K562 (cell line): Measurements from ENCODE around the gene EEF1AKMT4. TPM values are rescaled to one million over a fixed set of nuclear protein-coding genes. Genes with fewer than 3 reads are reported as not detected.
A peak's percentile ranks its signal among the peaks of the same experiment; 100 is the strongest.

Experiments used
- ARNT ChIP-seq, 2 experiments: fragments of 450-650 bp; IDR thresholded peaks; 2 replicates each; pipeline ENCODE4 v1.6.1; 2016; ENCODE audit warnings: mild to moderate bottlenecking in 1 of 2
- ATF2 ChIP-seq: sonication (generic); formaldehyde crosslinking; IDR thresholded peaks from 2 replicates; pipeline ENCODE4 v1.8.1; 2022; ENCODE audit warnings: missing genetic modification reagents
- CBX1 ChIP-seq: sonication (generic); IDR thresholded peaks from 2 replicates; pipeline ENCODE4 v1.6.1; 2016; ENCODE audit warnings: antibody characterized with exemption, low read depth, mild to moderate bottlenecking
- CREM ChIP-seq: IDR thresholded peaks from 2 replicates; pipeline ENCODE4 v1.6.1; 2014; ENCODE audit warnings: antibody characterized with exemption, low read depth
- GATAD2B ChIP-seq: fragments of 450-650 bp; IDR thresholded peaks from 2 replicates; pipeline ENCODE4 v1.6.1; 2017; ENCODE audit warnings: mild to moderate bottlenecking, borderline replicate concordance
- GTF2F1 ChIP-seq: IDR thresholded peaks from 2 replicates; pipeline ENCODE4 v1.6.1; 2011; ENCODE audit warnings: low read depth, low read length, improper control_type of control experiment
- NFATC3 ChIP-seq: fragments of 450-650 bp; IDR thresholded peaks from 2 replicates; pipeline ENCODE4 v1.6.1; 2017; ENCODE audit warnings: mild to moderate bottlenecking
- NONO ChIP-seq, 2 experiments: fragments of 200-400 bp in 1 of 2; fragments of 450-650 bp in 1 of 2; formaldehyde crosslinking in 1 of 2; IDR thresholded peaks; 2 replicates each; pipeline ENCODE4 v1.6.1; 2017; ENCODE audit warnings: low read depth in 2 of 2, mild to moderate bottlenecking in 2 of 2, moderate library complexity in 2 of 2, low read length in 1 of 2
- NR1H2 ChIP-seq: sonication (generic); formaldehyde crosslinking; IDR thresholded peaks from 2 replicates; pipeline ENCODE4 v1.4.0; 2020; ENCODE audit warnings: mild to moderate bottlenecking, missing genetic modification reagents
- PHB ChIP-seq: fragments of 250-450 bp; sonication (Bioruptor Pico); IDR thresholded peaks from 2 replicates; pipeline ENCODE4 v1.5.0; 2021
- RAD51 ChIP-seq: fragments of 450-650 bp; IDR thresholded peaks from 2 replicates; pipeline ENCODE4 v1.7.1; 2016; ENCODE audit warnings: low read depth, mild to moderate bottlenecking, borderline replicate concordance
- RBBP5 ChIP-seq: fragments of 200-600 bp; sonication (generic); IDR thresholded peaks from 2 replicates; pipeline ENCODE4 v1.6.1; 2012; ENCODE audit warnings: borderline replicate concordance, mild to moderate bottlenecking, low read length, control low read depth, inconsistent platforms; ENCODE audit not compliant: insufficient read depth, poor library complexity, severe bottlenecking
- SMARCE1 ChIP-seq: fragments of 450-650 bp; IDR thresholded peaks from 2 replicates; pipeline ENCODE4 v1.7.1; 2016; ENCODE audit warnings: mild to moderate bottlenecking
- TCF7 ChIP-seq: sonication (generic); IDR thresholded peaks from 2 replicates; pipeline ENCODE4 v1.6.1; 2016; ENCODE audit warnings: antibody characterized with exemption, borderline replicate concordance
- ZBED1 ChIP-seq: IDR thresholded peaks from 2 replicates; pipeline ENCODE4 v1.6.1; 2014
- ZBTB40 ChIP-seq, 2 experiments: fragments of 450-650 bp in 1 of 2; sonication (generic) in 1 of 2; formaldehyde crosslinking in 1 of 2; IDR thresholded peaks; 2 replicates each; pipeline versions ENCODE4 v1.7.1 to v1.9.0; 2016 to 2022; ENCODE audit warnings: inconsistent platforms in 1 of 2, mild to moderate bottlenecking in 1 of 2, missing genetic modification reagents in 1 of 2
- ZBTB7A ChIP-seq: IDR thresholded peaks from 2 replicates; pipeline ENCODE4 v1.6.1; 2011; ENCODE audit warnings: low read depth, mild to moderate bottlenecking, low read length, moderate library complexity, borderline replicate concordance; ENCODE audit not compliant: control insufficient read depth
- ZNF589 ChIP-seq: fragments of 200-800 bp; sonication (Bioruptor generic); IDR thresholded peaks from 2 replicates; pipeline ENCODE4 v1.6.1; 2016; ENCODE audit warnings: low read depth, missing genetic modification characterization, missing compliant biosample characterization
- polyA plus RNA-seq, 8 experiments: library from polyadenylated mRNA; depleted of rRNA in 4 of 8; stranded (reverse) in 5 of 8; unstranded in 3 of 8; fragments of >200 nt; fragmentation: Nextera tagmentation in 2 of 8; fragmentation: Illumina TruSeq in 1 of 8; extraction: Ambion mirVana in 2 of 8; extraction: Trizol in 1 of 8; gene quantifications; 2 replicates each; pipeline versions ENCODE4 v1.2.1 to v1.2.3, GENCODE V29; 2011 to 2014; ENCODE audit warnings: inconsistent platforms in 1 of 8, missing spikeins in 1 of 8
- total RNA-seq, 7 experiments: library from RNA; depleted of rRNA in 6 of 7; stranded (reverse); fragments of >200 nt in 6 of 7; fragmentation: Illumina TruSeq in 2 of 7; extraction: Trizol in 2 of 7; gene quantifications; 2 replicates each; pipeline versions ENCODE4 v1.2.1 to v1.2.3, GENCODE V29; 2011 to 2021; ENCODE audit warnings: low replicate concordance in 1 of 7

EEF1AKMT4 gene
- total and polyA plus RNA-seq, 9 of the 15 experiments (the other 6 are each of a cell fraction or from before 2014, with no cell fraction given) = 10.3 to 49.4 (median 18.9) TPM

- TF ChIP-seq ZBTB40 (IDR thresholded peaks at IDR 0.05) = peak; percentile 92
- TF ChIP-seq ZBTB40 (CRISPR knock-in tag; IDR thresholded peaks at IDR 0.05) = no peak
- TF ChIP-seq SMARCE1 = no peak
- peak; percentile 89 for TF ChIP-seq CBX1
- peak; percentile 61 to 89; a peak in 3 of 4 replicates for TF ChIP-seq NONO (IDR thresholded peaks at IDR 0.05; ENCODE audit: low read depth in 2 of 2, low read length in 1 of 2)
- peak; percentile 97 for TF ChIP-seq RBBP5
- no peak for TF ChIP-seq ZBED1
- no peak for TF ChIP-seq ATF2 (CRISPR knock-in tag)
- peak; percentile 86 for TF ChIP-seq GTF2F1
- TF ChIP-seq PHB (CRISPR knock-in tag) = no peak
- TF ChIP-seq ARNT (IDR thresholded peaks at IDR 0.05) = no peak
- peak; percentile 74; the same call in 1 of the 2 replicates for TF ChIP-seq ZBTB7A
- TF ChIP-seq ZNF589 = no peak
- TF ChIP-seq TCF7 = no peak
- TF ChIP-seq CREM = peak; percentile 73
- peak; percentile 69 for TF ChIP-seq GATAD2B
- TF ChIP-seq NFATC3 = no peak
- TF ChIP-seq RAD51 = no peak
- TF ChIP-seq NR1H2 (CRISPR knock-in tag) = peak; percentile 3; the same call in 1 of the 2 replicates
Measured at GRCh38 chr3:184248454-184249411, 739 bp upstream of the EEF1AKMT4 start, which contains the start of gene ALG3 (continued).
